ENCODE measurements around the gene MND1. TPM values are rescaled to one million over a fixed set of nuclear protein-coding genes. Genes with fewer than 3 reads are reported as not detected.
"Not testable (repeated sequence)": the region's sequence is repeated elsewhere in the genome, so short reads cannot be mapped to it uniquely, and the experiment has no call there.

The MND1 gene
- total RNA-seq, 4 donors from 2014 or later: 0.49 to 2.4 TPM; not detected in 2

DNA sequence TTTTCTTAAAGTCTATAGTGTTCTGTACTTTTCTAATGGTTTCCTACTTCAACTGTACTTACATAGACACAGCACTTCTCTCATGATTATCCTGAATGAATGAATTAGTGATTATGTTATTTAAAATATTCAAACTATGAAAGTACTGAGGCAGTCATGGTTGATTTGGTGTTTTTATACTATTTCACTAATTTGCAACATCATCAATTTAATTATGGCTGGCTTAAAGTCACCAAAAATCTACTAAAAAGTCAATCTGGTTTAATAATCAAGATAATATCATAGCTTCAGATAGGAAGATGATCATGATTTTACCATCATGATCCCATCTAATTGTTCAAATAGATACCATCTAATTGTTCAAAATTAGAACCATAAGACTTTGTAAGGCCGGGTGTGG lies 104.8 kb downstream of the MND1 start:
- intact Hi-C loops (cut with DNase I; ENCODE audit: low total_unique reads): no loop called here
- H3K4me3 ChIP-seq (ENCODE audit: low read depth, poor library complexity, severe bottlenecking): no peak overlapping the region
- TF ChIP-seq, protein P1, sequence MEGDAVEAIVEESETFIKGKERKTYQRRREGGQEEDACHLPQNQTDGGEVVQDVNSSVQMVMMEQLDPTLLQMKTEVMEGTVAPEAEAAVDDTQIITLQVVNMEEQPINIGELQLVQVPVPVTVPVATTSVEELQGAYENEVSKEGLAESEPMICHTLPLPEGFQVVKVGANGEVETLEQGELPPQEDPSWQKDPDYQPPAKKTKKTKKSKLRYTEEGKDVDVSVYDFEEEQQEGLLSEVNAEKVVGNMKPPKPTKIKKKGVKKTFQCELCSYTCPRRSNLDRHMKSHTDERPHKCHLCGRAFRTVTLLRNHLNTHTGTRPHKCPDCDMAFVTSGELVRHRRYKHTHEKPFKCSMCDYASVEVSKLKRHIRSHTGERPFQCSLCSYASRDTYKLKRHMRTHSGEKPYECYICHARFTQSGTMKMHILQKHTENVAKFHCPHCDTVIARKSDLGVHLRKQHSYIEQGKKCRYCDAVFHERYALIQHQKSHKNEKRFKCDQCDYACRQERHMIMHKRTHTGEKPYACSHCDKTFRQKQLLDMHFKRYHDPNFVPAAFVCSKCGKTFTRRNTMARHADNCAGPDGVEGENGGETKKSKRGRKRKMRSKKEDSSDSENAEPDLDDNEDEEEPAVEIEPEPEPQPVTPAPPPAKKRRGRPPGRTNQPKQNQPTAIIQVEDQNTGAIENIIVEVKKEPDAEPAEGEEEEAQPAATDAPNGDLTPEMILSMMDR (IDR thresholded peaks at IDR 0.05): no peak
- TF ChIP-seq POLR2A (IDR thresholded peaks at IDR 0.05): no peak
- no peak for DNase-seq (ENCODE audit: low spot score in 2 of 2)
- 92 to 97% methylated on average over 1 of the region's 1 CpG for WGBS, 2 donors

GRCh38 chr4:153450544-153450917 lies 106.0 kb downstream of the MND1 start:
- TF ChIP-seq, protein P1 (IDR thresholded peaks at IDR 0.05): no peak
- no peak for TF ChIP-seq POLR2A (IDR thresholded peaks at IDR 0.05)
- intact Hi-C loops (cut with DNase I; ENCODE audit: low total_unique reads): loop anchor here (1.0 kb wide), 1 partner anchor 22 kb away; no protein-coding TSS in a partner anchor
- no peak overlapping the region for H3K4me3 ChIP-seq (ENCODE audit: low read depth, poor library complexity, severe bottlenecking)

GRCh38 chr4:153451145-153451544 lies 106.7 kb downstream of the MND1 start:
- 92% methylated on average over 13 of the region's 13 CpGs for WGBS, 2 donors
- DNase-seq (ENCODE audit: low spot score in 2 of 2); H3K4me3 ChIP-seq (ENCODE audit: low read depth, poor library complexity, severe bottlenecking); intact Hi-C loops (cut with DNase I; ENCODE audit: low total_unique reads): not testable (repeated sequence)

More at GRCh38 chr4:153450544-153450917, 106.0 kb downstream of the MND1 start:
- 89 to 90% methylated on average over 5 of the region's 5 CpGs for WGBS, 2 donors
- DNase-seq (ENCODE audit: low spot score in 2 of 2): no peak

DNA sequence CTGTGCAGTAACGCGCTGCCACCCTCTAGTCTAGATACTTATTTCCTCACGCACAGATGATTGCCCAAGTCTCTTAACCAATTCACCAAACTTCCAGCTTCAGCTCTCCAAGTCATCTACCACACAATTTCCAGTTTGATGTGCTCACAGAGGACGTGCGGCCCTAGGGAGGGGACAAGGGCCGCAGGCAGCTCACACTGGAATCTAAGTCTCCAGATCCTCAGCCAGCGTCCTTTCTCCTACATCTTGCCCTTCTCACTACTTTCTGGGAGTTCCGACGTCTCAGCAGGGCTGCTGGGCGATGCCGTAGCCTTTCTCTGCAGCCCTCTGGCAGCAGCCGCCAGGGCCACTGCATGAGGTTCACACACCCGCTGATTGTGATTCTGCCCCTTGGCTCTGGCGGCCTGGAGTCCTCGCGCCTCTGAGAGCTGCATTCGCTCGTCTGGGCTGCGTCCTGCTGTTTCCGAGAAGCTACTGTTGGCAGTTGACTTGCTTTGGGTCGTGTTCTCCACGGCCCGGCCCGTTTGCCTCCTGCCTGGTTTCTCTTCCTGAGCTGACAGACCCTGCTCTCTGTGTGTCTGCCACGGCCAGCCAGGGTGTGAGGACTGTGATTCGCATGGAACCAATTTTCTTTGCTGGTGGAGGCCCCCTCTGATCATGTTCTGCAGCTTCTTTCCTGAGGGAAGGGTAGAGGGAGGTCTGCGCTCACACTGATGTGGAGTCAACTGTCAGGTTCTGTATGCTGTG lies 107.6 kb downstream of the MND1 start:
- no peak overlapping the region for H3K4me3 ChIP-seq (ENCODE audit: low read depth, poor library complexity, severe bottlenecking)
- intact Hi-C loops (cut with DNase I; ENCODE audit: low total_unique reads): no loop called here
- WGBS, 2 donors: 87 to 91% methylated on average over 27 of the region's 27 CpGs
- no peak for TF ChIP-seq POLR2A (IDR thresholded peaks at IDR 0.05)
- TF ChIP-seq, protein P1 (IDR thresholded peaks at IDR 0.05): no peak
- no peak for DNase-seq (ENCODE audit: low spot score in 2 of 2)

DNA sequence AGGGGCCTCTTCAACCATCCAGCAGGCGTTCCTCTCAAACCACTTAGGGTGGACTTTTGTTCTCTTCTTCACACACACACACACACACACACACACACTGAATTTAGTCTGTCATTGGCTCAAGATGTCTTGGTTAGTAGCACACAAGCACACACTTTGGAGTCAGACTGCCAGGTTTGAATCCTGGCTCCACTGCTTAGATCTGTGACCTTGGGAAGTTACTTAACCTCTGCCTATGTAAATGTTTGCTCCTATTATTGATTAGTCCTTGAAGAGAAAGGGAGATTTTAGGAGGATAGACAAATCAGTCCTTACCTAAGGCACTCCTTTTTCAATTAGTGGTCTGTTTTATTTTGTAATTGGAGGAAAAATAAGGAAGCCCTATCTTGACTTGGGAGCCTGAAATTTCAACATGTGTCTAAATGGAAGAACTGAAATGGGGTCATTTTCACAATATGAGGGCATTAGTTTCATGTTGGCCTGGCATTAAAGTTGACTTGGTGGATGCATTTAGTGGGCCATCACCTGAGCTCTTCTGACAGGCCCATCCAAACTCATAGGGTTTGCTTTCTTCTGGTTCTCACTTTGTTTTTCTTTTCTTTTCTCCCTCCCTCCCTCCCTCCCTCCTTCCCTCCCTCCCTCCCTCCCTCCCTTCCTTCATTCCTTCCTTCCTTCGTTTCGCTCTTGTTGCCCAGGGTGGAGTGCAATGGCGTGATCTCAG lies 108.3 kb downstream of the MND1 start:
- WGBS, 2 donors: 95% methylated on average over 4 of the region's 4 CpGs
- TF ChIP-seq, protein P1 (IDR thresholded peaks at IDR 0.05): no peak
- TF ChIP-seq POLR2A (IDR thresholded peaks at IDR 0.05): no peak
- intact Hi-C loops (cut with DNase I; ENCODE audit: low total_unique reads): no loop called here
- DNase-seq (ENCODE audit: low spot score in 2 of 2): no peak
- no peak overlapping the region for H3K4me3 ChIP-seq (ENCODE audit: low read depth, poor library complexity, severe bottlenecking)

DNA sequence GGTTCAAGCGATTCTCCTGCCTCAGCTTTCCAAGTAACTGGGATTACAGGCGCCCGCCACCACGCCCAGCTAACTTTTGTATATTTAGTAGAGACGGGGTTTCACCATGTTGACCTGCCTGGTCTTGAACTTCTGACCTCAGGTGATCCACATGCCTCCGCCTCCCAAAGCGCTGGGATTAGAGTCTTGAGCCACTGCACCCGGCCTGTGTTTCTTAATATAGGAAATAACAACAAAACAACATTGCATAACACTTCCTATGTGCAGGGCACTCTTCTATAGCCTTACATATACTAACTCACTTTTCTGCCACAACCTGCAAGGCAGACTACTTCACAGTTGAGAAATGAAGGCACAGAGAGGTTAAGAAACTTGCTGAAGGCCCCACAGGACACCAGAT lies 108.9 kb downstream of the MND1 start:
- H3K4me3 ChIP-seq (ENCODE audit: low read depth, poor library complexity, severe bottlenecking): no peak overlapping the region
- no peak for DNase-seq (ENCODE audit: low spot score in 2 of 2)
- intact Hi-C loops (cut with DNase I; ENCODE audit: low total_unique reads): no loop called here
- WGBS, 2 donors: 80 to 88% methylated on average over 8 of the region's 8 CpGs
- TF ChIP-seq, protein P1 (IDR thresholded peaks at IDR 0.05): no peak
- TF ChIP-seq POLR2A (IDR thresholded peaks at IDR 0.05): no peak

Data from lower leg skin (tissue), 4 donors.